HG03457 (cell line): ENCODE results near the gene CDH2.

ENCODE experiments used
- ATAC-seq: cut with Tn5 transposase; IDR thresholded peaks from one replicate; pipeline ENCODE4 v1.9.1; 2021; ENCODE audit warnings: moderate number of reproducible peaks; ENCODE audit not compliant: unreplicated experiment

The CDH2 gene

GRCh38 chr18:28095041-28095440, 81.9 kb downstream of the CDH2 start:
- ATAC-seq: no peak

GRCh38 chr18:28091197-28091596, 85.7 kb downstream of the CDH2 start:
- ATAC-seq: no peak

GRCh38 chr18:28088477-28088876, 88.5 kb downstream of the CDH2 start:
- no peak for ATAC-seq

GRCh38 chr18:28086670-28087552, 90.0 kb downstream of the CDH2 start:
- ATAC-seq: no peak

- no peak for ATAC-seq
These were observed 95.4 kb downstream of the CDH2 start for GRCh38 chr18:28081516-28081915.

GRCh38 chr18:28080876-28081300, 96.0 kb downstream of the CDH2 start:
- no peak for ATAC-seq

- ATAC-seq: no peak
These were observed 97.0 kb downstream of the CDH2 start for GRCh38 chr18:28079883-28080282.

- ATAC-seq: no peak
These were observed 98.1 kb downstream of the CDH2 start for GRCh38 chr18:28078849-28079248.

GRCh38 chr18:28078298-28078697, 98.6 kb downstream of the CDH2 start:
- no peak for ATAC-seq

- no peak for ATAC-seq
These were observed 101.4 kb downstream of the CDH2 start for GRCh38 chr18:28075501-28075900.

- ATAC-seq: no peak
These were observed 102.9 kb downstream of the CDH2 start for GRCh38 chr18:28074076-28074475.

GRCh38 chr18:28073658-28074057, 103.3 kb downstream of the CDH2 start:
- ATAC-seq: no peak

GRCh38 chr18:28071199-28071598, 105.7 kb downstream of the CDH2 start:
- ATAC-seq: no peak

- no peak for ATAC-seq
These were observed 108.7 kb downstream of the CDH2 start for GRCh38 chr18:28068207-28068606.

- ATAC-seq: no peak
These were observed 109.6 kb downstream of the CDH2 start for GRCh38 chr18:28067346-28067745.

GRCh38 chr18:28065793-28066186, 111.1 kb downstream of the CDH2 start:
- no peak for ATAC-seq

- ATAC-seq: no peak
These were observed 111.7 kb downstream of the CDH2 start for GRCh38 chr18:28065031-28065792.

GRCh38 chr18:28063926-28064325, 113.0 kb downstream of the CDH2 start:
- no peak for ATAC-seq

GRCh38 chr18:28063271-28063761, 113.6 kb downstream of the CDH2 start:
- no peak for ATAC-seq

GRCh38 chr18:28062443-28062842, 114.5 kb downstream of the CDH2 start:
- ATAC-seq: no peak

GRCh38 chr18:28059861-28060260, 117.1 kb downstream of the CDH2 start:
- ATAC-seq: no peak

- no peak for ATAC-seq
These were observed 126.4 kb downstream of the CDH2 start for GRCh38 chr18:28050545-28050944.
